ENCODE data around the gene RNGTT.

The RNGTT gene

GRCh38 chr6:88587150-88587520 is 376.3 kb downstream of the RNGTT start:
- DNase-seq (ENCODE audit: low spot score), result no peak

GRCh38 chr6:88586371-88587149 is 376.9 kb downstream of the RNGTT start:
- DNase-seq (ENCODE audit: low spot score), result no peak

- no peak for DNase-seq (ENCODE audit: low spot score)
Measured at GRCh38 chr6:88585276-88585692, 378.1 kb downstream of the RNGTT start.

- DNase-seq (ENCODE audit: low spot score), result no peak
Measured at GRCh38 chr6:88584581-88585275, 378.7 kb downstream of the RNGTT start.

GRCh38 chr6:88577461-88577860 is 386.0 kb downstream of the RNGTT start:
- DNase-seq (ENCODE audit: low spot score), result no peak

- DNase-seq (ENCODE audit: low spot score), result no peak
Measured at GRCh38 chr6:88575536-88575935, 387.9 kb downstream of the RNGTT start.

- DNase-seq (ENCODE audit: low spot score), result no peak
Measured at GRCh38 chr6:88574651-88575050, 388.8 kb downstream of the RNGTT start.

- DNase-seq (ENCODE audit: low spot score), result no peak
Measured at GRCh38 chr6:88574031-88574430, 389.4 kb downstream of the RNGTT start.

GRCh38 chr6:88573561-88573960 is 389.9 kb downstream of the RNGTT start:
- no peak for DNase-seq (ENCODE audit: low spot score)

- no peak for DNase-seq (ENCODE audit: low spot score)
Measured at GRCh38 chr6:88572449-88573139, 390.8 kb downstream of the RNGTT start.

- no peak for DNase-seq (ENCODE audit: low spot score)
Measured at GRCh38 chr6:88569959-88570358, 393.5 kb downstream of the RNGTT start.

- DNase-seq (ENCODE audit: low spot score), result no peak
Measured at GRCh38 chr6:88567696-88568095, 395.7 kb downstream of the RNGTT start.

GRCh38 chr6:88566746-88567534 is 396.5 kb downstream of the RNGTT start:
- DNase-seq (ENCODE audit: low spot score), result no peak

GRCh38 chr6:88565836-88566235 is 397.6 kb downstream of the RNGTT start:
- DNase-seq (ENCODE audit: low spot score), result no peak

- no peak for DNase-seq (ENCODE audit: low spot score)
Measured at GRCh38 chr6:88565409-88565811, 398.0 kb downstream of the RNGTT start.

GRCh38 chr6:88563277-88563625 is 400.2 kb downstream of the RNGTT start:
- no peak for DNase-seq (ENCODE audit: low spot score)

GRCh38 chr6:88562353-88563276 is 400.8 kb downstream of the RNGTT start:
- DNase-seq (ENCODE audit: low spot score), result no peak

GRCh38 chr6:88561954-88562315 is 401.5 kb downstream of the RNGTT start:
- no peak for DNase-seq (ENCODE audit: low spot score)

- DNase-seq (ENCODE audit: low spot score), result no peak
Measured at GRCh38 chr6:88561034-88561953, 402.1 kb downstream of the RNGTT start.

All from HuH-7 (cell line).